ENCODE measurements around the gene SLC8A2. TPM values are rescaled to one million over a fixed set of nuclear protein-coding genes. Genes with fewer than 3 reads are reported as not detected.

Gene SLC8A2
- total RNA-seq, 1 donor from 2014 or later, result 0.26 TPM

DNA sequence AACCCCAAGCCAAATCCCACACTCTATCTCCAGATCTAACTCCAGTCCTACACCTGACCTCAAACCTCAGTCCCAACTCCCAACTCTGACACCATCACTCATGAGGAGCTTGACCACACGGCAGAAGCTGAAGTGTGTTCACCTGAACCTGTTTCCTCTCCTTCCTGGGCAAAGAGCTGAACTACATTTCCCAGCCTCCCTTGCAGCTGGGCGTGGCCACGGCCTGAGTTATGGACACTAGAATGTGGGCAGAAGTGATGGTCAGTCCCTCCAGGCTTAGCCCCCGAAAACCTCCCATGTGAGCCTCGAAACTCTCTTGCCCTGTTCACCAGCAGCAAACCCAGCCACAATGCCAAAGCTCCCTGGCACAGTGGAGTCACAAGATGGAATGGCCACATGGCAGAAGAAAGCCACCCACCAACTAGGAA is 32.9 kb downstream of the SLC8A2 start:
- Histone ChIP-seq H3K4me3 (ENCODE audit: low read depth, low read length) (no peak overlapping the region), H3K36me3 (ENCODE audit: control insufficient read depth, insufficient read depth, low read length) (no peaks in the 10 kb centered on the region), H3K27me3 (ENCODE audit: control insufficient read depth, insufficient read depth, low read length) (peaks cover 7% of the 10 kb centered on the region)
- TF ChIP-seq, protein P1, sequence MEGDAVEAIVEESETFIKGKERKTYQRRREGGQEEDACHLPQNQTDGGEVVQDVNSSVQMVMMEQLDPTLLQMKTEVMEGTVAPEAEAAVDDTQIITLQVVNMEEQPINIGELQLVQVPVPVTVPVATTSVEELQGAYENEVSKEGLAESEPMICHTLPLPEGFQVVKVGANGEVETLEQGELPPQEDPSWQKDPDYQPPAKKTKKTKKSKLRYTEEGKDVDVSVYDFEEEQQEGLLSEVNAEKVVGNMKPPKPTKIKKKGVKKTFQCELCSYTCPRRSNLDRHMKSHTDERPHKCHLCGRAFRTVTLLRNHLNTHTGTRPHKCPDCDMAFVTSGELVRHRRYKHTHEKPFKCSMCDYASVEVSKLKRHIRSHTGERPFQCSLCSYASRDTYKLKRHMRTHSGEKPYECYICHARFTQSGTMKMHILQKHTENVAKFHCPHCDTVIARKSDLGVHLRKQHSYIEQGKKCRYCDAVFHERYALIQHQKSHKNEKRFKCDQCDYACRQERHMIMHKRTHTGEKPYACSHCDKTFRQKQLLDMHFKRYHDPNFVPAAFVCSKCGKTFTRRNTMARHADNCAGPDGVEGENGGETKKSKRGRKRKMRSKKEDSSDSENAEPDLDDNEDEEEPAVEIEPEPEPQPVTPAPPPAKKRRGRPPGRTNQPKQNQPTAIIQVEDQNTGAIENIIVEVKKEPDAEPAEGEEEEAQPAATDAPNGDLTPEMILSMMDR (IDR thresholded peaks at IDR 0.05; ENCODE audit: insufficient read depth, low read length, severe bottlenecking), result no peak
- DNase-seq (ENCODE audit: low read depth) (peak; percentile 17), FAIRE-seq (peak; percentile 55)

GRCh38 chr19:47437500-47437899 is 34.2 kb downstream of the SLC8A2 start:
- DNase-seq (ENCODE audit: low read depth) (no peak), FAIRE-seq (no peak)
- no peak overlapping the region for H3K4me3 ChIP-seq (ENCODE audit: low read depth, low read length)
- TF ChIP-seq, protein P1 (IDR thresholded peaks at IDR 0.05; ENCODE audit: insufficient read depth, low read length, severe bottlenecking), result no peak
- H3K36me3 ChIP-seq (ENCODE audit: control insufficient read depth, insufficient read depth, low read length), result no peaks in the 10 kb centered on the region
- no peaks in the 10 kb centered on the region for H3K27me3 ChIP-seq (ENCODE audit: control insufficient read depth, insufficient read depth, low read length)

GRCh38 chr19:47436712-47437401 is 34.8 kb downstream of the SLC8A2 start:
- no peaks in the 10 kb centered on the region for H3K36me3 ChIP-seq (ENCODE audit: control insufficient read depth, insufficient read depth, low read length)
- DNase-seq (ENCODE audit: low read depth) (peak; percentile 48), FAIRE-seq (peak; percentile 94)
- no peaks in the 10 kb centered on the region for H3K27me3 ChIP-seq (ENCODE audit: control insufficient read depth, insufficient read depth, low read length)
- TF ChIP-seq, protein P1 (IDR thresholded peaks at IDR 0.05; ENCODE audit: insufficient read depth, low read length, severe bottlenecking), result peak; percentile 91
- no peak overlapping the region for H3K4me3 ChIP-seq (ENCODE audit: low read depth, low read length)

DNA sequence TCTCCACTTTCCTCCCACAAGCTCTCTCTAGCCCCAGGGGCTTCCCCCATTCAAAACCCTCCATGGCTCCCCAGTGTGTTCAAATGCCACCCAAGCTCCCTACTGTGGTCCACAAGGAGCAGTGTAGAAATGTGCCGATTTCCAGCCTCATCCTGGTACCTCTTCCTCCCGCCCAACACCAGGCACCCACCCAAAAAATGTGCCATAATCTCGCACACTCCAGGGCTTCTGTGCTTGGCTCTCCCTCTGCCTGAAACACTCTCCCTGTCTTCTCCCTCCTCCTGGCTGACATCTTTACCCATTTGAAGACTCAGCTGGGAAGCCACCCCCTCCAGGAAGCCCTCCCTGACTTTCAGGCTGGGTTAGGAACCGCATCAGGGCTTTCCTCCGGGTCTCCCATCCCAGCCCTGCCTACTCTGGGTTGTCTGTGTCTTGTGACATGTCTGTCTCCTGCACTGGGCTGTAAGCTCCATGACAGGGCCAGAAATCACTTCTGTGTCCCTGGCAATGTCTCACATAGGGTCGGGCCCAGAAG is 35.7 kb downstream of the SLC8A2 start:
- Histone ChIP-seq H3K36me3 (ENCODE audit: control insufficient read depth, insufficient read depth, low read length) (no peaks in the 10 kb centered on the region), H3K4me3 (ENCODE audit: low read depth, low read length) (no peak overlapping the region), H3K27me3 (ENCODE audit: control insufficient read depth, insufficient read depth, low read length) (no peaks in the 10 kb centered on the region)
- DNase-seq (ENCODE audit: low read depth) (no peak), FAIRE-seq (no peak)
- TF ChIP-seq, protein P1 (IDR thresholded peaks at IDR 0.05; ENCODE audit: insufficient read depth, low read length, severe bottlenecking), result no peak

DNA sequence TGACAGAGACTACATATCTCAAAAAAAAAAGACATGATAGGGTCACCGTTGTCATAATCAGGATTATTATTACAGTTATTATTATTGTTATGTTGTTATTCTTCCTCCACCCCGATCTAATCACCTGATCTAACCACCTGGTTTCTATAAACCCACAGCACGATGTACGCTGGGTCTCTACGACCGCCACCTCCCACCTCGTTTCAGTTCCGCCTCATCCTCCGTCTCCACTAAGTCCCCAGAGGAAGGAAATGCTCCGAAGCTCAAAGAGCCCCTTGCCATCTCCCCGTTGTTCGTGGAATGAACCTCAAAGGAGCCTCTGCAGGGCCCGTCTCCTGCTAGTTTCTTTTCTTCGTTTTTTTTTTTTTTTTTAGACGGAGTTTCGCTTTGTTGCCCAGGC is 36.5 kb downstream of the SLC8A2 start:
- H3K36me3 ChIP-seq (ENCODE audit: control insufficient read depth, insufficient read depth, low read length), result no peaks in the 10 kb centered on the region
- H3K4me3 ChIP-seq (ENCODE audit: low read depth, low read length), result no peak overlapping the region
- TF ChIP-seq, protein P1 (IDR thresholded peaks at IDR 0.05; ENCODE audit: insufficient read depth, low read length, severe bottlenecking), result no peak
- DNase-seq (ENCODE audit: low read depth) (no peak), FAIRE-seq (no peak)
- no peaks in the 10 kb centered on the region for H3K27me3 ChIP-seq (ENCODE audit: control insufficient read depth, insufficient read depth, low read length)
